Subcutaneous abdominal adipose tissue (tissue), 5 donors: Measurements from ENCODE around the gene PCAT6.

Source experiments
- H3K27ac ChIP-seq: one replicate; pipeline ENCODE4 v1.7.0; 2013; ENCODE audit warnings: low read depth, mild to moderate bottlenecking, inconsistent platforms, low read length, moderate library complexity
- H3K27me3 ChIP-seq, 5 donors: one replicate each; pipeline ENCODE4 v1.7.0; 2013; ENCODE audit warnings: low read length in 5 of 5, inconsistent platforms in 1 of 5; ENCODE audit not compliant: control insufficient read depth in 5 of 5, insufficient read depth in 4 of 5
- H3K36me3 ChIP-seq, 5 donors: one replicate each; pipeline ENCODE4 v1.7.0; 2013; ENCODE audit warnings: low read length in 5 of 5; ENCODE audit not compliant: control insufficient read depth in 5 of 5, insufficient read depth in 5 of 5
- H3K4me1 ChIP-seq, 5 donors: one replicate each; pipeline ENCODE4 v1.7.0; 2013; ENCODE audit warnings: low read length in 5 of 5, mild to moderate bottlenecking in 3 of 5, moderate library complexity in 1 of 5; ENCODE audit not compliant: control insufficient read depth in 5 of 5, insufficient read depth in 5 of 5
- H3K4me3 ChIP-seq, 5 donors: one replicate each; pipeline ENCODE4 v1.7.0; 2013; ENCODE audit warnings: low read length in 5 of 5, low read depth in 1 of 5
- H3K9ac ChIP-seq, 5 donors: one replicate each; pipeline ENCODE4 v1.7.0; 2013; ENCODE audit warnings: low read length in 5 of 5, mild to moderate bottlenecking in 4 of 5, moderate library complexity in 3 of 5
- H3K9me3 ChIP-seq, 5 donors: one replicate each; pipeline ENCODE4 v1.7.0; 2013; ENCODE audit warnings: low read length in 5 of 5; ENCODE audit not compliant: control insufficient read depth in 5 of 5
- donor health status: healthy.
- donor health status: healthy.
- donor health status: healthy.
- donor health status: healthy.
- donor health status: healthy.

PCAT6 gene

DNA sequence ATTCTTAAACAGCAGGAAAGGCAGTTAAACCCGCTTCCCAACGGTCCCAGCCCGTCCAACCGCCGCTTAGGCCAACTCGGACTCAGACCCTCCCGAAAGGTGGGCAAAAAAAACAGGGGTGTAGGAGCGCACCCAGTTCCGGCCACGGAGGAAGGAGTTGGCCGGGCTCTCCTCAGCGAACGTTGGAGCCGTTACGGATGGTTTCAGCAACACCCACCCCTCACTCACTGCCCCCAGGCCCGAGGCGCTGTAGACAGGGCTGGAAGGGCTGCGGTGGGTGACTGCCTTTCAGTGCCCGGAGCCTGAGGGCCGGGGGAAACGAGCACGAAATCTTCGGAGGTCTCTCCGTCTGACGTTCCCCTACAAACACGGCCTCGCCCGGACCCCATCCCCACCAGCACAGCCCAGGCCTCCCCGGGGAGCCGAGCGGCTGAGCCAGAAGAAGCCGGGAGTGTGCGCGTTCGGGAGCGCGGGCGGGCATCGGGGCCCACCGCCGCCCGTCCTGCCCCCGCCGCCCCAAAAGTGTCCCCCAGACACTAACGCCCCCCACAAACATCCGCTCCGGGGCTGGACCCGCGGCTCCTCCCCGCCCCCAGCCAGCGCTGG lies 3.8 kb upstream of the PCAT6 start:
- H3K27ac ChIP-seq, result peak overlapping the region; percentile 75
- H3K36me3 ChIP-seq, result no peaks in the 10 kb centered on the region
- peak overlapping the region; percentile 80 to 98 (median 96) for H3K4me3 ChIP-seq
- no peaks in the 10 kb centered on the region for H3K27me3 ChIP-seq
- peaks cover 2 to 47% (median 37%) of the 10 kb centered on the region in 5 donors for H3K4me1 ChIP-seq
- H3K9ac ChIP-seq, result peak overlapping the region; percentile 38 to 89 (median 86)
- no peaks in the 10 kb centered on the region for H3K9me3 ChIP-seq

DNA sequence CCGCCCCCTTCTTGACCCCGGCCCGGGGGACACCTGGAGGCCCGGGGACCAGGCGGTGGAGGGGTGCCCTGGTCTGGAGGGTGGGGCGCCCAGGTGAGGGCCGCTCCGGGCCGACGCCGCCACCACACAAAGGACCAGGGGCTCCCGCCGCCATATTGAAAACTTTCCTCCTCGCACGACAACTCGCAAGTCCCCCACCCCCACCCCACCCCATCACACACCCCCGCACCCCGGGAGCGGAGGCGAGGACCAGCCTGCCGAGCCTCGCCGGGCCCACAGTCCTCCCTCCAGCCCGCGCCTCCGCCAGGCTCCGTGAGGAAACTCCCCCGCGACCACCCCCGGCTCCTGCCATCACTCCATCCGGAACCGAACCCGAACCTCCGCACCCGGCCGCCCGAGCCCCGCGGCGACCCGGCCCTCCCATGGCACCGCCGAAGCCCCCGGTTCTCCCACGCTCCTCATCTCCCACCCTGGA lies 3.3 kb upstream of the PCAT6 start:
- peak overlapping the region in 4 of 5 donors; percentile 81 to 89 (median 86) for H3K9ac ChIP-seq
- peak overlapping the region; percentile 75 for H3K27ac ChIP-seq
- H3K27me3 ChIP-seq, result no peaks in the 10 kb centered on the region
- no peaks in the 10 kb centered on the region for H3K9me3 ChIP-seq
- H3K4me3 ChIP-seq, result peak overlapping the region in 4 of 5 donors; percentile 83 to 98 (median 96)
- peaks cover 2 to 47% (median 39%) of the 10 kb centered on the region in 5 donors for H3K4me1 ChIP-seq
- no peaks in the 10 kb centered on the region for H3K36me3 ChIP-seq

GRCh38 chr1:202807926-202808757 lies 2.6 kb upstream of the PCAT6 start, which contains the start of gene KDM5B:
TSS of gene KDM5B (minus strand) at chr1:202808421. CDS start at chr1:202808305, 116 bp downstream.
- Histone ChIP-seq H3K27me3 (no peaks in the 10 kb centered on the region), H3K4me1 (peaks cover 2 to 46% (median 39%) of the 10 kb centered on the region in 5 donors), H3K9me3 (no peaks in the 10 kb centered on the region), H3K9ac (peak within 1 kb of the TSS in 4 of 5 donors; percentile 83 to 89 (median 86)), H3K36me3 (no peaks in the 10 kb centered on the region), H3K4me3 (peak within 1 kb of the TSS; percentile 59 to 98 (median 96)), H3K27ac (peak within 1 kb of the TSS; percentile 75)

- Histone ChIP-seq H3K4me3 (peak overlapping the region in 4 of 5 donors; percentile 87 to 93 (median 92)), H3K27me3 (no peaks in the 10 kb centered on the region), H3K36me3 (no peaks in the 10 kb centered on the region), H3K9me3 (no peaks in the 10 kb centered on the region), H3K4me1 (peaks cover 2 to 42% (median 37%) of the 10 kb centered on the region in 5 donors), H3K27ac (no peak overlapping the region), H3K9ac (peak overlapping the region in 1 of 5 donors; percentile 78)
Observed at GRCh38 chr1:202809597-202810159, 1.1 kb upstream of the PCAT6 start.

DNA sequence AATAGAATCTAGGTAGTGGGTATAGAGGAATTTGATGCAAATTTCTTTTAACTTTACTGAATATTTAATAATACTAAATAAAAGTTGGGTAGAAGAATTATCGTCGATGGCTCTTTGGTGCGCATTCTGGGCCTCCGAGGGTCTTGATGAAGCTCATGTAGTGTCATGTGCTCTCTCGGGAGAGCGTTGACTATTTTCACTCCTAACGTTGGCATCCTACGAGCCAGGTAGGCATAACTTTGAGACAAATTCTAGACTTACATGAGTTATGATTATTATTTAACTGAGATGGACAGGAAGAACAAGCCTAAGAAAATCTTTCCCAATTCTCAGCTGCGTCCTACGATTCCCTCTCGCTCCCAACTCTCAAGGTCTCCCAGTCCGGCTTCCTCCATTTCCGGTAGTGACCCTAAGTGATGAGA lies 550 bp upstream of the PCAT6 start:
- Histone ChIP-seq H3K9me3 (no peaks in the 10 kb centered on the region), H3K4me1 (peaks cover 2 to 41% (median 37%) of the 10 kb centered on the region in 5 donors), H3K27me3 (no peaks in the 10 kb centered on the region), H3K36me3 (no peaks in the 10 kb centered on the region), H3K27ac (peak overlapping the region; percentile 56), H3K4me3 (peak overlapping the region; percentile 82 to 93 (median 92)), H3K9ac (peak overlapping the region; percentile 38 to 82 (median 69))

GRCh38 chr1:202811296-202812175 lies 782 bp downstream of the PCAT6 start:
- Histone ChIP-seq H3K36me3 (no peaks in the 10 kb centered on the region), H3K4me3 (peak overlapping the region; percentile 77 to 92 (median 87)), H3K9me3 (no peaks in the 10 kb centered on the region), H3K27ac (no peak overlapping the region), H3K27me3 (peaks cover 0 to under 1% (median 0%) of the 10 kb centered on the region in 5 donors), H3K4me1 (peaks cover 2 to 32% (median 28%) of the 10 kb centered on the region in 5 donors), H3K9ac (peak overlapping the region in 4 of 5 donors; percentile 55 to 84 (median 72))

DNA sequence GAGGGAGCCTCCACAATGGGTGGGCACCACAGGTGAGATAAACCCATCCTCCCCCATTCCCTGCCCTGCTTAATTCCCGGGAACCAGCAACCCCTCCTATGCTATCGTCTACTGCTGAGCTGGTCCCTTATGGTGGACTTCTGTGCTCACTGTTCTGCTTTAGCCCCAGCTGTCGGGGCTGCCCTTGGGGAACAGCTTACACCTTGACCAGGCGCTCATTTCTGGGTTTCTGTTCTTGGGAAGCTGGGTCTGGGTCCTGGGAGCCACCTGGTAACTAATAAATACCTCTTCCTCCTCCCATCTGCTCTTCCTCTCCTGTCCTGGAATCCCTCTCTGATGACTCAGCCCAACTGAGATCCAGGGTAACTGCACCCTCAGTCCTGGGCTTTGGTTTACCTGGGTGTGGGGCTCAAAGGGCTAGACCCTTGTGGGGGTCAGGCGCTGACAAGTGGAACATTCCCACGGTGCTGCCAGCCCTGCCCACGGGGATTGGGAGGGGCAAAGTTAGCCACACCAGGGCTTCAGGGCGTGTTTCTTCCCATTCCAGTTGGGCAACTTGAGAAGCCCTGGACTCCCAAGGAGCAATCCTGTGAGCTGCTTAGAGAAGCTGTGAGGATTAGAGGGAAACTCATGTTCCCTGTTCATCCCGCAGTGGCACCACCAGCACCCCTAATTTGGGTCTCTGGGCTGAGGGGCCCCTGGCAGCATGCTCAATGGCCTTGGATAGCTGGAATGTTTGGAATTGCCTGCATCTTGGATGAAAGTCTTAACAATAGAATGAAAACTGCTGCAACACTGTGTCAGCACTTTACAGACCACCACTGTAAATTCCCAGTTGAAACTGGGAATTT lies 1.6 kb downstream of the PCAT6 start:
- no peak overlapping the region for H3K27ac ChIP-seq
- H3K4me1 ChIP-seq, result peaks cover 2 to 27% (median 23%) of the 10 kb centered on the region in 5 donors
- H3K9ac ChIP-seq, result no peak overlapping the region

DNA sequence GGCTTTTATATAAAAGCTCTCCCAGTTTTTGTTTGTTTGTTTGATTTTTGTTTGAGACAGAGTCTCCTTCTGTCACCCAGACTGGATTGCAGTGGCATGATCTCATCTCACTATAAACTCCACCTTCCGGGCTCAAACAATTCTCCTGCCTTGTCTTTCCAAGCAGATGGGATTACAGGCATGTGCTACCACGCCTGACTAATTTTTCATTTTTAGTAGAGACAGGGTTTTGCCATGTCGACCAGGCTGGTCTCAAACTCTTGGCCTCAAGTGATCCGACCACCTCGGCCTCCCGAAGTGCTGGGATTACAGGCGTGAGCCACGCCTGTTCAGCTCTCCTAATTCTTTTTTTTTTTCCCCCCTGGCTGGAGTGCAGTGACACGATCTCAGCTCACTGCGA lies 4.4 kb downstream of the PCAT6 start:
- H3K36me3 ChIP-seq, result no peaks in the 10 kb centered on the region
- no peak overlapping the region for H3K27ac ChIP-seq
- no peaks in the 10 kb centered on the region for H3K9me3 ChIP-seq

More for the DNA sequence above, 1.6 kb downstream of the PCAT6 start:
- no peaks in the 10 kb centered on the region for H3K9me3 ChIP-seq
- H3K27me3 ChIP-seq, result peaks cover 0 to 2% (median 0%) of the 10 kb centered on the region in 5 donors
- H3K36me3 ChIP-seq, result no peaks in the 10 kb centered on the region
- H3K4me3 ChIP-seq, result peak overlapping the region in 1 of 5 donors; percentile 87

More for the DNA sequence above, 4.4 kb downstream of the PCAT6 start:
- Histone ChIP-seq H3K27me3 (peaks cover 0 to 4% (median 0%) of the 10 kb centered on the region in 5 donors), H3K4me3 (no peak overlapping the region), H3K9ac (no peak overlapping the region), H3K4me1 (peaks cover 2 to 17% (median 14%) of the 10 kb centered on the region in 5 donors)
